CD4-positive, alpha-beta memory T cell (primary cell): ENCODE data around the gene CLASRP. TPM values are rescaled to one million over a fixed set of nuclear protein-coding genes. Genes with fewer than 3 reads are reported as not detected.
"Not testable (repeated sequence)": the region's sequence is repeated elsewhere in the genome, so short reads cannot be mapped to it uniquely, and the experiment has no call there.

ENCODE experiments used
- CTCF ChIA-PET: fragments of 350-600 bp; sonication (Branson Sonifier 250); formaldehyde crosslinking; loops from one replicate; lab custom pipeline; 2021; ENCODE audit warnings: inconsistent platforms; ENCODE audit not compliant: partially characterized antibody; lab: Charles Lee
- POLR2A ChIA-PET: fragments of 350-600 bp; sonication (Branson Sonifier 250); formaldehyde crosslinking; loops from one replicate; lab custom pipeline; 2021; ENCODE audit not compliant: partially characterized antibody; lab: Charles Lee
- DNase-seq, 5 donors: peaks; one replicate each; pipeline versions ENCODE4 v3.0.0 to v3.0.0-alpha.2; 2020 to 2022; ENCODE audit warnings: mixed read lengths in 1 of 5
- H3K27ac ChIP-seq: one replicate; pipeline ENCODE4 v1.7.0; 2013; ENCODE audit warnings: low read depth, low read length
- H3K27me3 ChIP-seq: 2 replicates; pipeline ENCODE4 v1.7.0; 2013; ENCODE audit warnings: mild to moderate bottlenecking, low read length, moderate library complexity; ENCODE audit not compliant: insufficient read depth
- H3K36me3 ChIP-seq: 2 replicates; pipeline ENCODE4 v1.7.0; 2013; ENCODE audit warnings: mild to moderate bottlenecking, low read length, moderate library complexity; ENCODE audit not compliant: insufficient read depth
- H3K4me1 ChIP-seq: 2 replicates; pipeline ENCODE4 v1.7.0; 2013; ENCODE audit warnings: mild to moderate bottlenecking, low read length, moderate library complexity; ENCODE audit not compliant: insufficient read depth
- H3K4me3 ChIP-seq, 2 donors: one replicate each; pipeline ENCODE4 v1.7.0; 2013; ENCODE audit warnings: low read length in 2 of 2, mild to moderate bottlenecking in 1 of 2
- H3K9me3 ChIP-seq, 2 donors: one replicate each; pipeline ENCODE4 v1.7.0; 2013; ENCODE audit warnings: low read length in 2 of 2, control low read depth in 1 of 2; ENCODE audit not compliant: control insufficient read depth in 1 of 2
- H3K27ac Mint-ChIP-seq, 7 donors: one replicate each; pipeline ENCODE4 v1.8.0; 2020 to 2021; ENCODE audit warnings: mixed read lengths in 7 of 7, mild to moderate bottlenecking in 6 of 7, inconsistent platforms in 3 of 7, moderate library complexity in 3 of 7
- H3K27me3 Mint-ChIP-seq, 2 donors: one replicate each; pipeline ENCODE4 v1.8.0; 2020 to 2021; ENCODE audit warnings: mixed read lengths in 2 of 2
- H3K36me3 Mint-ChIP-seq, 2 donors: one replicate each; pipeline ENCODE4 v1.8.0; 2020 to 2021; ENCODE audit warnings: mixed read lengths in 2 of 2, inconsistent platforms in 1 of 2, mild to moderate bottlenecking in 1 of 2
- H3K4me1 Mint-ChIP-seq, 4 donors: one replicate each; pipeline ENCODE4 v1.8.0; 2020 to 2021; ENCODE audit warnings: mixed read lengths in 4 of 4, mild to moderate bottlenecking in 1 of 4
- H3K4me3 Mint-ChIP-seq, 8 donors: one replicate each; pipeline ENCODE4 v1.8.0; 2020 to 2021; ENCODE audit warnings: mixed read lengths in 8 of 8, mild to moderate bottlenecking in 7 of 8, moderate library complexity in 6 of 8, inconsistent platforms in 3 of 8
- H3K9me3 Mint-ChIP-seq, 8 donors: one replicate each; pipeline ENCODE4 v1.8.0; 2020 to 2021; ENCODE audit warnings: mixed read lengths in 8 of 8, mild to moderate bottlenecking in 5 of 8, inconsistent platforms in 3 of 8, moderate library complexity in 1 of 8
- intact Hi-C: fragments of 100-400 bp; cut with micrococcal nuclease; formaldehyde crosslinking; loops from one replicate; pipeline ENCODE4 v1.15.1; 2023
- polyA plus RNA-seq, 2 donors: library from polyadenylated mRNA; unstranded; fragments of 300-500 nt; fragmentation: Illumina TruSeq; gene quantifications; one replicate each; pipeline ENCODE4 v1.2.3, GENCODE V29; 2021
- total RNA-seq, 2 experiments: library from RNA; stranded (reverse); gene quantifications; one replicate each; pipeline ENCODE4 v1.2.3, GENCODE V29; 2021

Gene CLASRP
- total and polyA plus RNA-seq, 4 experiments from 2014 or later = 3.8 to 163 (median 84.3) TPM

DNA sequence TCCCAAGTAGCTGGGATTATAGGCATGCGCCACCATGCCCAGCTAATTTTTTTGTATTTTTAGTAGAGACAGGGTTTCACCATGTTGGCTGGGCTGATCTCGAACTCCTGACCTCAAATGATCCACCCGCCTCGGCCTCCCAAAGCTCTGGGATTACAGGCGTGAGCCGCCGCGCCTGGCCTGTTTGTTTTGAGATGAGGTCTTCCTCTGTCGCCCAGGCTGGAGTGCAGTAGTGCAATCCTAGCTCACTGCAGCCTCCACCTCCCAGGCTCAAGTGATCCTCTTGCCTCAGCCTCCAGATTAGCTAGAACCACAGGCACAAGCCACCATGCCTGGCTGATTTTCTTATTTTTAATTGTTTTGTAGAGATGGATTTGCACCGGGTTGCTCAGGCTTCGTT lies 67.5 kb downstream of the CLASRP start:
- CTCF ChIA-PET = interaction anchor here (1.0 to 2.4 kb wide), 2 partner anchors 19 to 52 kb away, joined by 3 to 8 read pairs; no protein-coding TSS in a partner anchor
- H3K27ac ChIP-seq, H3K27ac Mint-ChIP-seq, H3K4me3 Mint-ChIP-seq, H3K36me3 Mint-ChIP-seq, POLR2A ChIA-PET, H3K36me3 ChIP-seq, H3K27me3 ChIP-seq, H3K9me3 Mint-ChIP-seq, DNase-seq, H3K9me3 ChIP-seq, H3K27me3 Mint-ChIP-seq, H3K4me3 ChIP-seq, intact Hi-C loops: not testable (repeated sequence)
- peaks cover 27 to 60% (median 35%) of the 10 kb centered on the region in 4 donors for H3K4me1 Mint-ChIP-seq
- peaks cover 34% of the 10 kb centered on the region for H3K4me1 ChIP-seq

GRCh38 chr19:45107621-45108150 lies 68.8 kb downstream of the CLASRP start:
- H3K27ac Mint-ChIP-seq = no peak overlapping the region
- intact Hi-C loops = no loop called here
- Histone ChIP-seq H3K27ac (no peak overlapping the region), H3K36me3 (no peaks in the 10 kb centered on the region), H3K27me3 (no peaks in the 10 kb centered on the region), H3K4me1 (peaks cover 28% of the 10 kb centered on the region), H3K4me3 (no peak overlapping the region), H3K9me3 (no peaks in the 10 kb centered on the region)
- ChIA-PET CTCF (interaction anchor here (0.6 to 2.4 kb wide), 2 partner anchors 18 to 1972 kb away, joined by 3 to 8 read pairs; no protein-coding TSS in a partner anchor), POLR2A (no interaction called here)
- no peaks in the 10 kb centered on the region for H3K27me3 Mint-ChIP-seq
- H3K4me1 Mint-ChIP-seq = peaks cover 26 to 55% (median 30%) of the 10 kb centered on the region in 4 donors
- peak in 1 of 5 donors; percentile 3 for DNase-seq
- H3K4me3 Mint-ChIP-seq = no peak overlapping the region
- H3K36me3 Mint-ChIP-seq = no peaks in the 10 kb centered on the region
- no peaks in the 10 kb centered on the region for H3K9me3 Mint-ChIP-seq

GRCh38 chr19:45110851-45111266 lies 72.0 kb downstream of the CLASRP start:
- Histone ChIP-seq H3K36me3 (no peaks in the 10 kb centered on the region), H3K4me1 (peaks cover 2% of the 10 kb centered on the region), H3K9me3 (no peaks in the 10 kb centered on the region), H3K27me3 (no peaks in the 10 kb centered on the region), H3K4me3 (no peak overlapping the region), H3K27ac (no peak overlapping the region)
- H3K4me1 Mint-ChIP-seq = peaks cover 11 to 37% (median 12%) of the 10 kb centered on the region in 4 donors
- no peak overlapping the region for H3K27ac Mint-ChIP-seq
- ChIA-PET POLR2A (no interaction called here), CTCF (no interaction called here)
- H3K9me3 Mint-ChIP-seq = no peaks in the 10 kb centered on the region
- H3K27me3 Mint-ChIP-seq = no peaks in the 10 kb centered on the region
- intact Hi-C loops = no loop called here
- no peaks in the 10 kb centered on the region for H3K36me3 Mint-ChIP-seq
- H3K4me3 Mint-ChIP-seq = no peak overlapping the region
- no peak for DNase-seq

DNA sequence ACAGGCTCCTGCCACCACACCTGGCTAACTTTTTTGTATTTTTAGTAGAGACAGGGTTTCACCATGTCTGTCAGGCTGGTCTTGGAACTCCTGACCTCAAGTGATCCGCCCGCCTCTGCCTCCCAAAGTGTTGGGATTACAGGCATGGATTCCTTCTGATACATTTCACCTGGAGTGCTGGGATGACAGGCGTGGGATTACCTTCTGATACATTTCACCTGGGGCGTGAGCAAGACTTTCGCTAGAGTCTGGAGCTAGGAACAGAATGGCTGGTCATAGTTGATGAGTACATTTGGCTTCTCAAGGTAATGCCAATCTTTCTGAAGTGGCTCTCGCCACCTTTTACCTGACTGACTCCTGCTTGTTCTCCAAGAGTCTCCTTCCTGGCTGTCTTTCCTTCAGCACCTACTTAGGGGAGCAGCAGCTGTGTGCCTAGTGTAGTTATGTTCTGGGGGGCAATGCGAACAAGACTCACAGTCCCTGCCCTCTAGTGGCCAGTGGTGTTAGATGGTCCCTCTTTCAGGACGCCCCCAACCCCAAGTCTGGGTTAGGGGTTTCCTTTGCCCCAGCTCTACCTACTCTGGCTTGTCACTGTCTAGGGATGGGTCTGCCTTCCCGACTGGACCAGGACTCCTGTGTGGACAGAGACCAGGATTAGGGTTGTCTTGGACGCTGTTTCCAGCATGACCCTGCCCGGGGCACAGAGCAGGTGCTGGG lies 73.4 kb downstream of the CLASRP start:
- Histone ChIP-seq H3K27ac (no peak overlapping the region), H3K9me3 (no peaks in the 10 kb centered on the region), H3K27me3 (no peaks in the 10 kb centered on the region), H3K4me3 (no peak overlapping the region), H3K4me1 (peaks cover 16% of the 10 kb centered on the region), H3K36me3 (no peaks in the 10 kb centered on the region)
- intact Hi-C loops = no loop called here
- H3K4me1 Mint-ChIP-seq = peaks cover 16 to 48% (median 24%) of the 10 kb centered on the region in 4 donors
- H3K27ac Mint-ChIP-seq = peak overlapping the region in 1 of 7 donors; percentile 10
- ChIA-PET POLR2A (interaction anchor here (1.0 kb wide), 1 partner anchor 9 kb away, joined by 5 read pairs; no protein-coding TSS in a partner anchor), CTCF (interaction anchor here (1.3 to 1.6 kb wide), 2 partner anchors 14 to 53 kb away, joined by 4 to 6 read pairs; no protein-coding TSS in a partner anchor)
- peaks cover 0 to 1% (median 0%) of the 10 kb centered on the region in 8 donors for H3K9me3 Mint-ChIP-seq
- peak in 1 of 5 donors; percentile 15 for DNase-seq
- no peaks in the 10 kb centered on the region for H3K27me3 Mint-ChIP-seq
- no peak overlapping the region for H3K4me3 Mint-ChIP-seq
- H3K36me3 Mint-ChIP-seq = no peaks in the 10 kb centered on the region

GRCh38 chr19:45113628-45114027 lies 74.8 kb downstream of the CLASRP start:
- H3K4me3 Mint-ChIP-seq = no peak overlapping the region
- Histone ChIP-seq H3K27ac (no peak overlapping the region), H3K9me3 (no peaks in the 10 kb centered on the region), H3K4me1 (peaks cover 30% of the 10 kb centered on the region), H3K36me3 (no peaks in the 10 kb centered on the region), H3K27me3 (no peaks in the 10 kb centered on the region), H3K4me3 (no peak overlapping the region)
- peaks cover 19 to 53% (median 31%) of the 10 kb centered on the region in 4 donors for H3K4me1 Mint-ChIP-seq
- H3K27me3 Mint-ChIP-seq = no peaks in the 10 kb centered on the region
- ChIA-PET CTCF (interaction anchor here (1.3 to 1.6 kb wide), 2 partner anchors 13 to 54 kb away, joined by 4 to 6 read pairs; no protein-coding TSS in a partner anchor), POLR2A (interaction anchor here (1.0 kb wide), 1 partner anchor 10 kb away, joined by 5 read pairs; no protein-coding TSS in a partner anchor)
- peak in 1 of 5 donors; percentile 1 for DNase-seq
- no peak overlapping the region for H3K27ac Mint-ChIP-seq
- H3K9me3 Mint-ChIP-seq = peaks cover 0 to 1% (median 0%) of the 10 kb centered on the region in 8 donors
- intact Hi-C loops = no loop called here
- no peaks in the 10 kb centered on the region for H3K36me3 Mint-ChIP-seq

DNA sequence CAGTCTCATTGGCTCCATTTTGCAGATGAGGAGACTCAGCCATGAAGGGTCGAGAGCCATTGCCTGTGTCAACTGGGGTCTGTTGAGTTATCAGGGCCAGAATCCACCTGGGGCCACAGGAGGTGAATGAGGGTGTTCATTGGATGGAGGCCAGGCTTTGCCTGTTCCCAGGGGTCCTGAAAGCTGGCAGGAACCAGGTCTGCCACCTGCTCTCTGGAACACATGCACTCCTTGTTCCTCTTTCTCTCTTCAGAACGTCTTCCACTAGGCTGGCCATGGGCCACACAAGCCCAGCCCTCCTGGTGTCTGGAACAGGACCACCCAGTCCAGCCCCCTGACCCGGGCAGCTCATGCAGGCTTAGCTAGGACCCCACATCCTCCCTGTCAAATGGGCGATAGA lies 75.3 kb downstream of the CLASRP start:
- Histone ChIP-seq H3K27ac (no peak overlapping the region), H3K27me3 (no peaks in the 10 kb centered on the region), H3K9me3 (no peaks in the 10 kb centered on the region), H3K36me3 (no peaks in the 10 kb centered on the region), H3K4me1 (peaks cover 32% of the 10 kb centered on the region), H3K4me3 (no peak overlapping the region)
- Mint-ChIP-seq H3K4me3 (no peak overlapping the region), H3K9me3 (peaks cover 0 to 1% (median 0%) of the 10 kb centered on the region in 8 donors), H3K27ac (peak overlapping the region in 1 of 7 donors; percentile 43), H3K27me3 (no peaks in the 10 kb centered on the region), H3K36me3 (no peaks in the 10 kb centered on the region), H3K4me1 (peaks cover 18 to 52% (median 30%) of the 10 kb centered on the region in 4 donors)
- intact Hi-C loops = no loop called here
- CTCF ChIA-PET = interaction anchor here (1.6 kb wide), 1 partner anchor 12 kb away, joined by 6 read pairs; no protein-coding TSS in a partner anchor
- peak in 1 of 5 donors; percentile 1 for DNase-seq
- POLR2A ChIA-PET = no interaction called here
